HK-2 (cell line): ENCODE data around the gene GABBR1.
"Not testable (repeated sequence)": the region's sequence is repeated elsewhere in the genome, so short reads cannot be mapped to it uniquely, and the experiment has no call there.

Experiments
- DNase-seq: peaks from one replicate; pipeline ENCODE4 v3.0.0-alpha.2; 2018; ENCODE audit not compliant: unreplicated experiment

Gene GABBR1

GRCh38 chr6:29632789-29633533, at the start of gene GABBR1:
Gene GABBR1, minus strand, starts transcription at chr6:29633183. Its CDS starts 798 bp downstream, at chr6:29632385.
- peak; percentile 85 for DNase-seq

GRCh38 chr6:29681811-29682210, 48.8 kb upstream of the GABBR1 start:
- no peak for DNase-seq

GRCh38 chr6:29680904-29681303, 47.9 kb upstream of the GABBR1 start, which contains the start of gene ZFP57:
Gene ZFP57, minus strand, starts transcription at chr6:29681152. Its CDS starts 4,149 bp downstream, at chr6:29677003.
- no peak for DNase-seq

- no peak for DNase-seq
Observed at GRCh38 chr6:29680416-29680815, 47.4 kb upstream of the GABBR1 start.

- no peak for DNase-seq
Observed at GRCh38 chr6:29679962-29680361, 47.0 kb upstream of the GABBR1 start.

GRCh38 chr6:29678114-29678513, 45.1 kb upstream of the GABBR1 start:
- DNase-seq, result no peak

GRCh38 chr6:29676981-29677601, 44.1 kb upstream of the GABBR1 start:
- DNase-seq, result peak; percentile 6

GRCh38 chr6:29675561-29675960, 42.6 kb upstream of the GABBR1 start:
- no peak for DNase-seq

GRCh38 chr6:29674008-29674407, 41.0 kb upstream of the GABBR1 start:
- DNase-seq, result no peak

- no peak for DNase-seq
Observed at GRCh38 chr6:29673161-29673560, 40.2 kb upstream of the GABBR1 start.

- DNase-seq, result not testable (repeated sequence)
Observed at GRCh38 chr6:29672116-29672515, 39.1 kb upstream of the GABBR1 start.

GRCh38 chr6:29671026-29671425, 38.0 kb upstream of the GABBR1 start:
- no peak for DNase-seq

- no peak for DNase-seq
Observed at GRCh38 chr6:29667158-29667557, 34.2 kb upstream of the GABBR1 start.

- DNase-seq, result no peak
Observed at GRCh38 chr6:29666826-29667130, 33.8 kb upstream of the GABBR1 start.

- DNase-seq, result no peak
Observed at GRCh38 chr6:29665942-29666825, 33.2 kb upstream of the GABBR1 start.

GRCh38 chr6:29663300-29664042, 30.5 kb upstream of the GABBR1 start:
- DNase-seq, result no peak

- DNase-seq, result not testable (repeated sequence)
Observed at GRCh38 chr6:29661502-29662141, 28.6 kb upstream of the GABBR1 start.

GRCh38 chr6:29661071-29661470, 28.1 kb upstream of the GABBR1 start:
- no peak for DNase-seq

- DNase-seq, result no peak
Observed at GRCh38 chr6:29656798-29657197, 23.8 kb upstream of the GABBR1 start, which contains the start of gene MOG. Gene MOG, plus strand, starts transcription at chr6:29657092. Its CDS starts 118 bp downstream, at chr6:29657210.

GRCh38 chr6:29656157-29656556, 23.2 kb upstream of the GABBR1 start:
- no peak for DNase-seq

GRCh38 chr6:29655658-29656057, 22.7 kb upstream of the GABBR1 start:
- DNase-seq, result no peak
